ENCODE measurements around the gene CRISPLD2. TPM values are rescaled to one million over a fixed set of nuclear protein-coding genes. Genes with fewer than 3 reads are reported as not detected.

CRISPLD2 gene
- total and polyA plus RNA-seq, 9 of the 15 experiments (the other 6 are each of a cell fraction or from before 2014, with no cell fraction given), result 0.03 to 0.24 (median 0.04) TPM; not detected in 4

- TF ChIP-seq SP1 (CRISPR knock-in tag; IDR thresholded peaks at IDR 0.05) (no peak), NCOA2 (IDR thresholded peaks at IDR 0.05; ENCODE audit: partially characterized antibody in 2 of 2) (no peak), NCOR1 (IDR thresholded peaks at IDR 0.05) (0 out of 2 replicates have a peak, but pooled peaks have one; percentile 60), CEBPB (tag; IDR thresholded peaks at IDR 0.05) (peak; percentile 78), PRMT5 (CRISPR knock-in tag; IDR thresholded peaks at IDR 0.05) (no peak), CLOCK (CRISPR knock-in tag; IDR thresholded peaks at IDR 0.05; ENCODE audit: borderline replicate concordance) (no peak), CGGBP1 (CRISPR knock-in tag; IDR thresholded peaks at IDR 0.05) (no peak), MYC (IDR thresholded peaks at IDR 0.05; ENCODE audit: low read depth, low read length) (no peak), MYC (CRISPR knock-in tag; IDR thresholded peaks at IDR 0.05; ENCODE audit: borderline replicate concordance, low read depth) (no peak), NEUROD1 (IDR thresholded peaks at IDR 0.05; ENCODE audit: borderline replicate concordance, low read depth, low read length, partially characterized antibody) (no peak), GABPB1 (CRISPR knock-in tag; IDR thresholded peaks at IDR 0.05) (no peak), PCBP1 (IDR thresholded peaks at IDR 0.05; ENCODE audit: low read depth, low read length, poor library complexity, severe bottlenecking) (no peak), NFE2 (IDR thresholded peaks at IDR 0.05; ENCODE audit: low read depth) (peak; percentile 93), KLF10 (CRISPR knock-in tag; IDR thresholded peaks at IDR 0.05) (no peak), MYNN (IDR thresholded peaks at IDR 0.05) (no peak), MYNN (CRISPR knock-in tag; IDR thresholded peaks at IDR 0.05) (no peak), SNRNP70 (optimal IDR thresholded peaks at IDR 0.05; ENCODE audit: low read depth, low read length) (no peak)
- TF ChIP-seq, protein P1, sequence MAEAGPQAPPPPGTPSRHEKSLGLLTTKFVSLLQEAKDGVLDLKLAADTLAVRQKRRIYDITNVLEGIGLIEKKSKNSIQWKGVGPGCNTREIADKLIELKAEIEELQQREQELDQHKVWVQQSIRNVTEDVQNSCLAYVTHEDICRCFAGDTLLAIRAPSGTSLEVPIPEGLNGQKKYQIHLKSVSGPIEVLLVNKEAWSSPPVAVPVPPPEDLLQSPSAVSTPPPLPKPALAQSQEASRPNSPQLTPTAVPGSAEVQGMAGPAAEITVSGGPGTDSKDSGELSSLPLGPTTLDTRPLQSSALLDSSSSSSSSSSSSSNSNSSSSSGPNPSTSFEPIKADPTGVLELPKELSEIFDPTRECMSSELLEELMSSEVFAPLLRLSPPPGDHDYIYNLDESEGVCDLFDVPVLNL (CRISPR knock-in tag; IDR thresholded peaks at IDR 0.05; ENCODE audit: low read depth), result no peak
- TF ChIP-seq, protein P2, sequence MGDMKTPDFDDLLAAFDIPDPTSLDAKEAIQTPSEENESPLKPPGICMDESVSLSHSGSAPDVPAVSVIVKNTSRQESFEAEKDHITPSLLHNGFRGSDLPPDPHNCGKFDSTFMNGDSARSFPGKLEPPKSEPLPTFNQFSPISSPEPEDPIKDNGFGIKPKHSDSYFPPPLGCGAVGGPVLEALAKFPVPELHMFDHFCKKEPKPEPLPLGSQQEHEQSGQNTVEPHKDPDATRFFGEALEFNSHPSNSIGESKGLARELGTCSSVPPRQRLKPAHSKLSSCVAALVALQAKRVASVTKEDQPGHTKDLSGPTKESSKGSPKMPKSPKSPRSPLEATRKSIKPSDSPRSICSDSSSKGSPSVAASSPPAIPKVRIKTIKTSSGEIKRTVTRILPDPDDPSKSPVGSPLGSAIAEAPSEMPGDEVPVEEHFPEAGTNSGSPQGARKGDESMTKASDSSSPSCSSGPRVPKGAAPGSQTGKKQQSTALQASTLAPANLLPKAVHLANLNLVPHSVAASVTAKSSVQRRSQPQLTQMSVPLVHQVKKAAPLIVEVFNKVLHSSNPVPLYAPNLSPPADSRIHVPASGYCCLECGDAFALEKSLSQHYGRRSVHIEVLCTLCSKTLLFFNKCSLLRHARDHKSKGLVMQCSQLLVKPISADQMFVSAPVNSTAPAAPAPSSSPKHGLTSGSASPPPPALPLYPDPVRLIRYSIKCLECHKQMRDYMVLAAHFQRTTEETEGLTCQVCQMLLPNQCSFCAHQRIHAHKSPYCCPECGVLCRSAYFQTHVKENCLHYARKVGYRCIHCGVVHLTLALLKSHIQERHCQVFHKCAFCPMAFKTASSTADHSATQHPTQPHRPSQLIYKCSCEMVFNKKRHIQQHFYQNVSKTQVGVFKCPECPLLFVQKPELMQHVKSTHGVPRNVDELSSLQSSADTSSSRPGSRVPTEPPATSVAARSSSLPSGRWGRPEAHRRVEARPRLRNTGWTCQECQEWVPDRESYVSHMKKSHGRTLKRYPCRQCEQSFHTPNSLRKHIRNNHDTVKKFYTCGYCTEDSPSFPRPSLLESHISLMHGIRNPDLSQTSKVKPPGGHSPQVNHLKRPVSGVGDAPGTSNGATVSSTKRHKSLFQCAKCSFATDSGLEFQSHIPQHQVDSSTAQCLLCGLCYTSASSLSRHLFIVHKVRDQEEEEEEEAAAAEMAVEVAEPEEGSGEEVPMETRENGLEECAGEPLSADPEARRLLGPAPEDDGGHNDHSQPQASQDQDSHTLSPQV (IDR thresholded peaks at IDR 0.05), result peak; percentile 70
Observed at GRCh38 chr16:84881702-84882521, 62.1 kb downstream of the CRISPLD2 start (continued).
